Activated CD4-positive, alpha-beta T cell treated with anti-CD3 and anti-CD28 coated beads for 4 hours (primary cell): Measurements from ENCODE around the gene HIVEP1.

Experiments
- DNase-seq, 2 donors: peaks; one replicate each; pipeline ENCODE4 v3.0.0-alpha.2; 2020

The HIVEP1 gene

DNA sequence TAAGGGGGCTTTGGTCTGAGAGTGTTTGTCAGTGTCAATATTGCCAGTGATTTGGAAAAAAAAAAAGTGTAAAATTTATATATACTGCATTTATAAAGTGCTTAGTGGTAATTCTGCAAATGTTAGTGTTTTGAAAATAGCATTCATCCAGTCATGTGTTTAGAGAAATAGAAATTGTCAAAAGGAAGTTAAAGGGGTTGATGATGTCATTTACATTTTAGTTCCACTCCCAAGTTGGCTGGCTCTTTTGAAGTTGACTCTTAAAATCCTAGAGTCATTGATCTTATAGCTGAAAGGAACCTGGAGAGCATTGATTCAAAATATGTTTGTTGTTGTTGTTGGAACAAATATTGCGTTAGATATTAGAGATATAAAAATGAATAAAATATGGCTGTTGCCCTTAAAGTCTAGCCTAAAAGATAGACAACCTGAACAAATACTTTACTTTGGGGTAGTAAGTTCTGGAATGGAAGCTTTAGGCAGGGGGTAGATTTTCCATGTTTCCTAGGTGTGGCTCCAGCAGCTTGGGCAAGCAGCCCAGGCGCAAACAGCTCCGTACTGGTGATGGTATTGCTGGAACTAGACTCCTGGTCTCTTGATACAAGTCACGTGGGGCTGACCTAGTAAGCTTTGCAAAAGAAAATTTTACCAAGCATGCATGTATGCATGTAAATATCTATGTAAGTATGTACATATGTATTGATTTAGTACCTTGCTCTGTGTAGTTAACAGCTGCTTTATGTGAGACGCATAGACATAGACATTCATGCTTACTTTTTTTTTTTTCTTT lies 46.3 kb downstream of the HIVEP1 start:
- no peak for DNase-seq

DNA sequence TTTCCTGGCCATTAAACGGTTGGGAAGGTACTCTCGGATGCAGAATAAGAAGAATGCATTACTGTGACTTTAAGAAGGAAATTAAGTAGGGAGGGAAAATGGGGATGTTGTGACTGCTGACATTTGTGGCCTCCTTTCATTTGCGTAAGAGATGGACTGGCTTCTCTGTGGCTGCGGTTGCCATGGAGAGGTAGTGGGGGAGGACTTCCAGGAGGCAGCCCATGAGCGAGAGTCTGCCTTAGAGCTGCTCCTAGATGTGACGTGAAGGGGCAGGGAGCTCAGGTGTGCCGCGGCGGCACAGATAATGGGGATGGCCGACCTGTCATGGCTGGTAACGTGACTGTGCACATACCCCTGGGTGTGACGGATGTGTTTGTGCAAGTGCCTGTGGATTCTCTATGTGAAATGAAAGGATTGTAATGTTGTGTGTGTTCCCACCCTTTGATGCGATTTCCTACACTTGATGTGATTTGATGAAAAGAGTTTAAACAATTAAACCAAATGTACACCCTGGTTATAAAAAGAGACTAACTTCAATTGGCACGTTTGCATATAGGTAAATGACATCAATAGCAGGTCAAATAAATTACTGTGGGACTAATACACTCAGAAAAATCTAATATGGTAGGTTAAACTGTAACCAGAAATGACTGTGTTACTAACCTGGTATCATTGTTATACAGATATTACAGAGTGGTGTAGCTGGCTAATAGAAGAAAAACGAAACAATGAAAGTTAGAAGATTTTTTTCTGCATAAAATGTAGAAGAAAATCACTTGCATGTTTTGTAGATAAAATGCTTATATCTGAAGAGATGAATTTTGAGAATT lies 48.9 kb downstream of the HIVEP1 start:
- peak; percentile 66 for DNase-seq

- DNase-seq, result no peak
Measured at GRCh38 chr6:12062605-12063004, 50.5 kb downstream of the HIVEP1 start.

DNA sequence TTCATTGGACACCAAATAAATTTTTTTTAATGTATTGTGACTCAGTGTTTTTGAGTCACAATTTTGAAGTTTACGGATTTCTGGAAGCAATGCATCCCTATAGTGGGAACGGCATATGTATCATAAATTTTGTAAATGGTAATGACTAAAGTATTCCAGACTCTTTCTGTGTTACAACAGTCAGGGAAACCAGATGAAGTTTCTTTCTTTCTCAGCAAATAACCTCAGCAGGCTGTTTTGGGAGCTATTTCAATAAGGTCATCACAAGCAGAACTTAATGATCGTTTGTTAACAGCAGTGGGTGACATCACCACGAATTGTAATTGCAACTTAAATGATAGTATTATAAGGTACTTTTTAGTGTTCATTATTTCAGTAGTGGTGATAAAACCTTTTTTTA lies 52.0 kb downstream of the HIVEP1 start:
- no peak for DNase-seq

DNA sequence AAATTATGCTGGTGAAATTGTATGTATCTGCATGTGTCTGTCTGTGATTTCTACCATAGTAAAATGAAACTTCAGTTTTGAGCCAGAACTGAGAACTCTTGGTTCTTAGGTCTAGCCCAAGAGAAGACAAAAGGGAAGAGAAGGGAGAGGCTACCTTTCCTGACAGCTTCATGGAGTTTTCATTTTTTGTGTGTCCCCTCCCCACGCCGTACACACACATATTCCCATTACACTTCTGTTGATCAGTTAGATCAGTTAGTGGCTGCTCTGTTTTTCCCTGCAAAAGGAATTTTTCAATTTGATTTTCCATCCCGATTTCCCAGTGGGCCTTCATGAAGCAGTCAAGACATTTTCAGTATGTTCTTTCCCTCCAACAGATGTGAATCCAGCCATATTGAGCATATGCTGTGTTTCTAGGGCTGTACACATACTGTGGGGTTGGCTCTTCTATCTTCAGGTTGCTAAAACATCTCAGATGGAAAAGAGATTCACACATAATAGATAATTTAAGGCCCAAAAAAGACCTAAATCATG lies 52.5 kb downstream of the HIVEP1 start:
- DNase-seq, result no peak

GRCh38 chr6:12065321-12066140 lies 53.4 kb downstream of the HIVEP1 start:
- DNase-seq, result no peak

- no peak for DNase-seq
Measured at GRCh38 chr6:12066297-12066696, 54.2 kb downstream of the HIVEP1 start.

DNA sequence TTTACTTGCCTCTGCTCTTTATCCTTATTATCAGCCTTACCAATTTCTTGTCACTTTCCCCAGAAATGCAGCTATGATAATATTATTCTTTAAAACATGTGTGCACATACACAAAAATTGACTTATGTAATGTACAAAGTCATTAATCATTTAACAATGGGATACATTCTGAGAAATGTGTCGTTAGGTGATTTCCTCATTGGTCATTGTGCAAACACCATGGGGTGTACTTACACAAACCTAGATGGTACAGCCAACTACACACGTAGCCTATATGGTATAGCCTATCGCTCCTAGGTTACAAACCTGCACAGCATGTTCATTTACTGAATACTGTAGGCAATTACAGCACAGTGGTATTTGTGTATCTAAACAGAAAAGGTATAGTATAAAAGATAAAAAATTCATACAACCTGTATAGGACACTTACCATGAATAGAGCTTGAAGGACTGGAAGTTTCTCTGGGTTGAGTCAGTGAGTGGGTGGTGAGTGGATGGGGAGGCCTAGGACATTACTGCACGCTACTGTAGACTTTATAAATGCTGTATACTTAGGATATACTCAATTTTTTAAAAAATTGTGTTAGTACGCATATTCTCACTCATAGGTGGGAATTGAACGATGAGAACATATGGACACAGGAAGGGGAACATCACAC lies 56.9 kb downstream of the HIVEP1 start:
- no peak for DNase-seq

DNA sequence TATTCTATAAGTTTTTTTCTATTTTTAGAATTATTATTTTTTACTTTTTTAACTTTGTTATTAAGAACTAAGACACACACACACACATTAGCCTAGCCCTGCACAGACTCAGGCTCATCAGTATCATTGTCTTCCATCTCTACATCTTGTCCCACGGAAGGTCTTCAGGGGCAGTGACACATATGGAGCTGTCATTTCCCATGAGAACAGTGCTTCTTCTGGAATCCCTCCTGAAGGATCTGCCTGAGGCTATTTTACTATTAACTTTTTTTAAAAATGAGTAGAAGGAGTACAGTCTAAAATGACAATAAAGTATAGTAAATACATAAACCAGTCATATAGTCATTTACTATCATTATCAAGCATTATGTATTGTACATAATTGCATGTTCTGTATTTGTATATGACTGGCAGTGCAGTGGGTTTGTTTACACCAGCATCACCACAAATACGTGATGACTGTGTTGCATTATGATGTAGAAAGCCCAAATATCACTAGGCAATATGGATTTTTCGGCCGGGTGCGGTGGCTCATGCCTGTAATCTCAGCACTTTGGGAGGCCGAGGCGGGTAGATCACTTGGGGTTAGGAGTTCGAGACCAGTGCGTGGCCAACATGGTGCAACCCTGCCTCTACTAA lies 57.9 kb downstream of the HIVEP1 start:
- DNase-seq, result no peak

- DNase-seq, result no peak
Measured at GRCh38 chr6:12071064-12071615, 59.0 kb downstream of the HIVEP1 start.

DNA sequence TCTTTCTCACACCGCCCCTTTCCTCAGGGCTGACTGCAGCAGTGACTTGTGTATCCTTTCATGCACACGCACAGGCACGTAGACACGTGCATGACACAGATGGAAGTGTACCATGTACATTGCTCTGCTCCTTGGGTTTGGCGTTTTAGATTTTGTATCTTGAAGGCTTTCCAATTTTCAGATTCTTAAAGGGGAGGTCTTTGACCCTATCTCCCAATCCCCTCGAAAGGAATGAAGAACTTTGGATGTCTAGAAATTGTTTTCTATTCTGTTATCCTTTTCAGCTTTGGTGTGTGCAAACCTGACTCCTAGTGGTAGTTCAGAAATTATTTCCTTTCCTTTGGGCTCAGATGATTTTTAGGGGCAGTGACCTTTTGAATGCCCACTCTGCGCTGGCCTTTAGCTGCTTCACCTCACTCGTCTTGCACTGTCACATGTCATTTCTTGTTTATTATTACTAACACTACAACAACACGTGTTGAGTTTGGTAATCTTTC lies 63.0 kb downstream of the HIVEP1 start:
- DNase-seq, result no peak

GRCh38 chr6:12077021-12077710 lies 65.1 kb downstream of the HIVEP1 start:
- no peak for DNase-seq

DNA sequence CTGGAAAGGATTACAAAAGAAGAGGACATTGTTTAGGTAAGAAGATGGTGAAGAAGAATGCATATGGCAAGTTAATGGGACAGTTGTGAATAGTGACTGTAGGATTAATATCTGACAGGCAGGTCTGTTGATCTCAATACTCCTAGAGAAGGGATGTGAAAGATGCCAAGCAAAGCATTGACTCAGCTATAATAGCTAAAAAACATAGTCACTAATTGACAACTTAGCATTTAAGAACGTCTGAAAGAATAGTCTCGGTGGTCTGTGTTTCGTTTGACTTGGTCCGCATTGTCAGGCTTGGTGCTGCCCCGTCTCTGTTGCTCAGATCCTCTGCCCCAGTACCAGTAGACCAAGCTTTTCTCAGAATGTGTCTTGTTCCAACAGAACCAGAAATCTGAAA lies 65.9 kb downstream of the HIVEP1 start:
- DNase-seq, result no peak

- no peak for DNase-seq
Measured at GRCh38 chr6:12081771-12082170, 69.7 kb downstream of the HIVEP1 start.

DNA sequence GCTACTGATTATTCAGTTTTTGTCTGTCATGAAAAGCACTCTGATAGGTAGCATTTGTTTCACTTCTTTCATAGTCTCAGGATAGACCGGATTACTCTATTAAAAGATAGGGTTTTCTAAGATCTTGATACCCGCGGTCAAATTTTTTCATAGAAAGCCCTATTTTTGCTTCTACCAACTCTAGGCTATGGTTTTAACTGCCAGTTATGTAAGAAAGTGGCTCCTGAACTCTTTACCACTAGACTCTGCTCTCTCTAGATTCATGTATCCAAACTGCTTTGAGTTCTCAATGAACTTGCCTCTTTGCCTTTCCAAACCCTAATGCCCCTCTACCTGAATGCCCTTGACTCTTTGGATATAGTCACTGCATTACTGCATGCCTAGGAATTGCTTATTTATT lies 70.3 kb downstream of the HIVEP1 start:
- no peak for DNase-seq

DNA sequence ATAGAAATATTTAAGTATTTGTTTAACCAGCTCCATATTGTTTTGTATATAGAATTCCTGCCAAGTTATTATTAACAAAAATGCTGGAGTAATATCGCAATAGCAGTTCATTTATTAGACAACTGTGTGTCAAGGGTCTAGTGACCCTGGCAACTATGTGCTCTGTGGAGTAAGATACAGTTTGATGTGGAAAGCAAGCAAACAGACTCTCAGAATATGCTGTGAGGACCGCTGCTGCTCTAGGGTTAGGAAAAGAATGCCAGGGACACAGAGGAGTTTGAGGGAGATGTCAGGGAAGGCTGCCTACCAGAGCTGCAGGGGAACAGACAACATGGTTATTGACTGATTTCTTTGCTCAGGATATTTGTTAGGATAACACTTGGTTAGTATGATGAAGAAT lies 71.2 kb downstream of the HIVEP1 start:
- DNase-seq, result no peak

DNA sequence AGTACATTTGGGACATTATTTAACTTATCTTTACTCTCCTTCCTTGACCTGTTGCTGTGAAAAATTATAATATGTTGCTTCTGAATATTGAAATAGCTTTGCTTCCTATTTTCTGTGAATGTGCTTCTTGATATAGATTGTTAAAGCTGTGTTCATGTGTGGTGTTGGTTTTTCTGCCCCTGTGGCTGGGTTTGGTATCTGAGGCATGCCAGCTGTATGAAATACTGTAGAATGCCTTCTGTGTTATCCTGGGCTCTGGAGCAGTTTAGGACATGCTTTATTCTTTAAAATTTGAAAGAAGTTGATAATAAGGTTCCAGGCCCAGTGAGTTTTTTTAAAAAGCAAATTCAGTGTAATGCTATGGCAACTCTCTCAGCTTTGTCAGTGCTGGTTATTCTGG lies 71.7 kb downstream of the HIVEP1 start:
- no peak for DNase-seq

GRCh38 chr6:12084681-12085080 lies 72.6 kb downstream of the HIVEP1 start:
- DNase-seq, result no peak

- DNase-seq, result no peak
Measured at GRCh38 chr6:12088531-12088930, 76.4 kb downstream of the HIVEP1 start.

DNA sequence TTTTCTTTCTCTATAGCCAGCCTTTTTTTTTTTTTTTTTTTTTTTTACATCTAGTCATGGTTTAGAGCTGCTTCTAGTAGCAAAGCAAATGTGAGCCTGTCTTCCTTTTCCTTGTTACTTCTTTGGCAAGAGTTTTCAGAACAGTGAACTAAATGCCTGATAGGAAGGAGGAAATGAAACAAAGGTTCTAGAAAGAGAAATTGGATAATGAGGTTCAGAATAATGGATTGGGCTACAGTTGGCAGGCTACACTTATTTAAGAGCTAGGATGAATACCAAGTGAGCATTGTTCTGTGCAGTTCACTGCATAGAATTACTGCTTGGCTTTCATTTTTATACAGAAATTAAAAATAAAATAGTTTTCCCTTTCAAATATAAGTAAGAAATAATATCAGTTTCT lies 78.6 kb downstream of the HIVEP1 start:
- DNase-seq, result no peak

DNA sequence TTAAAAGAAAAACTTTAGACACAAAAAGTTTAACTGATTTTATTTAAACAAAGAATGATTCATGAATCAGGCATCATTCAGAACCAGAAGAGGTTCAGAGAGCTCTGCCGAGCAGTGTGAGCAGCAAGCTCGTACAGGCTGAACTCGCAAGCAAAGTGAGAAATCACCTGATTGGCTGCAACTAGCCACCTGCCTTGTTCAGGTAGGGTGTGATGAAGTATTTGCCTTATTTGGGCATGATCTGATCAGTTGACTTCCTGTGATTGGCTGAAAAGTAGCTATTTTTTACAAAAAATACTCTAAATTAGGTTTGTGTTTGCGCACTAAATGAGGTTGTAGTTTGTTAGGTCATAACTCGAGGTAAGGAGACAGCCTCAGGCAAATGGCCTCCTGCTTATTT lies 80.7 kb downstream of the HIVEP1 start:
- no peak for DNase-seq
